A673 (cell line): Measurements from ENCODE around the gene POU2F3. TPM values are rescaled to one million over a fixed set of nuclear protein-coding genes. Genes with fewer than 3 reads are reported as not detected.

ENCODE experiments used
- BruUV-seq: library from RNA; stranded (reverse); fragments of 400-500 nt; replicated peaks from 2 replicates; lab custom pipeline; 2021; lab: Mats Ljungman, UMichigan
- CTCF ChIA-PET: fragments of 300-600 bp; sonication (Branson Sonifier 250); formaldehyde crosslinking; loops from one replicate; lab custom pipeline; 2022; ENCODE audit warnings: antibody characterized with exemption; lab: Charles Lee
- POLR2A ChIA-PET: fragments of 300-600 bp; sonication (Branson Sonifier 250); formaldehyde crosslinking; loops from one replicate; lab custom pipeline; 2022; ENCODE audit warnings: antibody characterized with exemption; ENCODE audit not compliant: low non-redundant PET; lab: Charles Lee
- DNase-seq: peaks from one replicate; pipeline ENCODE4 v3.0.0-alpha.2; 2015; ENCODE audit warnings: low spot score
- H3K27ac ChIP-seq: fragments of 200-600 bp; sonication (generic); 2 replicates; pipeline ENCODE4 v1.5.1; 2016; ENCODE audit warnings: mixed run types, low read depth, mild to moderate bottlenecking, mixed read lengths, antibody characterized with exemption, low read length; ENCODE audit not compliant: poor library complexity, severe bottlenecking
- H3K27me3 ChIP-seq: fragments of 200-600 bp; sonication (generic); replicated peaks from 2 replicates; pipeline ENCODE4 v1.6.1; 2017; ENCODE audit warnings: mixed run types, low read depth, mild to moderate bottlenecking, mixed read lengths, antibody characterized with exemption, low read length; ENCODE audit not compliant: insufficient read depth, poor library complexity
- H3K36me3 ChIP-seq: fragments of 200-600 bp; sonication (generic); 2 replicates; pipeline ENCODE4 v1.6.1; 2016; ENCODE audit warnings: mixed run types, mild to moderate bottlenecking, mixed read lengths, antibody characterized with exemption, low read length; ENCODE audit not compliant: insufficient read depth, poor library complexity, severe bottlenecking
- H3K4me1 ChIP-seq: fragments of 200-600 bp; sonication (generic); 2 replicates; pipeline ENCODE4 v1.6.1; 2017; ENCODE audit warnings: mixed run types, mild to moderate bottlenecking, mixed read lengths, antibody characterized with exemption, low read length; ENCODE audit not compliant: insufficient read depth, poor library complexity, severe bottlenecking
- H3K4me3 ChIP-seq: fragments of 200-600 bp; sonication (generic); 2 replicates; pipeline ENCODE4 v1.5.1; 2016; ENCODE audit warnings: low read depth, mixed run types, mild to moderate bottlenecking, mixed read lengths, low read length; ENCODE audit not compliant: poor library complexity, severe bottlenecking
- H3K9me3 ChIP-seq: fragments of 200-600 bp; sonication (generic); 2 replicates; pipeline ENCODE4 v1.6.1; 2016; ENCODE audit warnings: mixed run types, low read depth, mild to moderate bottlenecking, mixed read lengths, antibody characterized with exemption, low read length; ENCODE audit not compliant: poor library complexity, severe bottlenecking
- CTCF ChIP-seq: fragments of 300-800, 200-600 bp; sonication (generic); conservative IDR thresholded peaks from 2 replicates; pipeline ENCODE4 v1.5.1; 2017; ENCODE audit warnings: low read depth, mild to moderate bottlenecking, antibody characterized with exemption, low read length, moderate library complexity, mixed read lengths
- EZH2 ChIP-seq: fragments of 200-600 bp; sonication (generic); IDR thresholded peaks from 2 replicates; pipeline ENCODE4 v1.6.1; 2017; ENCODE audit warnings: borderline replicate concordance, low read depth, mild to moderate bottlenecking, mixed read lengths, antibody characterized with exemption, low read length; ENCODE audit not compliant: poor library complexity, severe bottlenecking
- intact Hi-C: fragments of 100-400 bp; cut with micrococcal nuclease; formaldehyde crosslinking; loops from one replicate; pipeline ENCODE4 v1.10.0; 2022; ENCODE audit not compliant: unreplicated experiment
- total RNA-seq: library from RNA; stranded (reverse); gene quantifications from 2 replicates; pipeline ENCODE4 v1.2.3, GENCODE V29; 2021

POU2F3 gene
- total RNA-seq, 1 experiment from 2014 or later: not detected

GRCh38 chr11:120279502-120279901 is 39.6 kb downstream of the POU2F3 start:
- TF ChIP-seq CTCF (no peak), EZH2 (no peak)
- BruUV-seq: no TSS peak
- Histone ChIP-seq H3K9me3 (no peaks in the 10 kb centered on the region), H3K27me3 (no peaks in the 10 kb centered on the region), H3K4me3 (no peak overlapping the region), H3K27ac (no peak overlapping the region), H3K36me3 (no peaks in the 10 kb centered on the region), H3K4me1 (no peaks in the 10 kb centered on the region)
- intact Hi-C loops: no loop called here
- DNase-seq: no peak
- ChIA-PET POLR2A (no interaction called here), CTCF (no interaction called here)

DNA sequence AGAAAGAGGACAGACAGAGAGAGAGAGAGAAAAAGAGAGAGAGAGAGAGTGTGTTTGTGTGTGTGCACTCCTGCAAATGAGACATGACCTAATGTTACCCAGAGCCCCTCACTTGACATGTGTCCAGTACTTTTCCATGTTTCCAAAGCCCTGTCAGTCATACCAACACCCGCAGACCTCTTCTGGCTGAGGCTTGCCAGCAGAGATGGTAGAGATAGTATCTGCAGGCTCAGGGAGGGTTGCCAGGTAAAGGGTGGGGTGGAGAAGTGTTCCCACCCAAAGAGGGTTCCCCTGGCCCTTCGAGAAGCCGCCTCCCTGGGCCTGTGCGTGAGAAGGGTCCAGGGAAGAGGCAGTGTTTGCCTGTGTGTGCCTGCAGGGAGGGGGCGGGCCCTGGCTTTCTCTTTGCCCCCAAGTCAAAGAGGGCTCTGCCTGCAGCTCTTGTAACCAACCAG is 40.7 kb downstream of the POU2F3 start:
- H3K27ac ChIP-seq: no peak overlapping the region
- H3K36me3 ChIP-seq: no peaks in the 10 kb centered on the region
- CTCF ChIA-PET: no interaction called here
- H3K4me1 ChIP-seq: no peaks in the 10 kb centered on the region
- intact Hi-C loops: no loop called here
- TF ChIP-seq CTCF (no peak), EZH2 (no peak)
- POLR2A ChIA-PET: no interaction called here
- BruUV-seq: no TSS peak
- no peak overlapping the region for H3K4me3 ChIP-seq
- DNase-seq: no peak
- H3K9me3 ChIP-seq: no peaks in the 10 kb centered on the region
- no peaks in the 10 kb centered on the region for H3K27me3 ChIP-seq

GRCh38 chr11:120281143-120281795 is 41.3 kb downstream of the POU2F3 start:
- no peak overlapping the region for H3K27ac ChIP-seq
- intact Hi-C loops: no loop called here
- no peak for TF ChIP-seq EZH2
- no peak for TF ChIP-seq CTCF
- ChIA-PET POLR2A (no interaction called here), CTCF (no interaction called here)
- H3K4me1 ChIP-seq: no peaks in the 10 kb centered on the region
- no peak overlapping the region for H3K4me3 ChIP-seq
- DNase-seq: peak; percentile 67
- no TSS peak for BruUV-seq
- no peaks in the 10 kb centered on the region for H3K27me3 ChIP-seq
- H3K9me3 ChIP-seq: no peaks in the 10 kb centered on the region
- no peaks in the 10 kb centered on the region for H3K36me3 ChIP-seq
